Tibial nerve (tissue), 4 donors: ENCODE results near the gene AFG3L2. TPM values are rescaled to one million over a fixed set of nuclear protein-coding genes. Genes with fewer than 3 reads are reported as not detected.

Source experiments
- DNase-seq, 2 donors: peaks; one replicate each; pipeline ENCODE4 v3.0.0-alpha.2; 2019; ENCODE audit warnings: low spot score in 2 of 2
- H3K27ac ChIP-seq, 4 donors: fragments of 200-600 bp; sonication (generic) in 3 of 4; one replicate each; pipeline ENCODE4 v1.5.1; 2017 to 2019; ENCODE audit warnings: mild to moderate bottlenecking in 1 of 4
- H3K27me3 ChIP-seq, 2 donors: fragments of 200-600 bp; sonication (generic) in 1 of 2; one replicate each; pipeline versions ENCODE4 v1.5.1 to v1.6.0; 2017 to 2019
- H3K36me3 ChIP-seq, 3 donors: fragments of 200-600 bp; sonication (generic); one replicate each; pipeline ENCODE4 v1.5.1; 2018 to 2019
- H3K4me1 ChIP-seq, 4 donors: fragments of 200-600 bp; sonication (generic) in 3 of 4; one replicate each; pipeline ENCODE4 v1.5.1; 2017 to 2019
- H3K4me3 ChIP-seq, 4 donors: fragments of 200-600 bp; sonication (generic) in 3 of 4; one replicate each; pipeline ENCODE4 v1.5.1; 2017 to 2019; ENCODE audit warnings: mild to moderate bottlenecking in 1 of 4, moderate library complexity in 1 of 4
- H3K9me3 ChIP-seq, 4 donors: fragments of 200-600 bp; sonication (generic) in 3 of 4; one replicate each; pipeline ENCODE4 v1.5.1; 2017 to 2019
- EP300 ChIP-seq, 2 donors: sonication (generic); formaldehyde crosslinking; IDR thresholded peaks; one replicate each; pipeline ENCODE4 v1.6.1; 2017; ENCODE audit warnings: antibody characterized with exemption in 2 of 2, mild to moderate bottlenecking in 1 of 2
- POLR2A ChIP-seq, 2 donors: fragments of 450-650 bp; IDR thresholded peaks; one replicate each; pipeline ENCODE4 v1.6.1; 2017; ENCODE audit warnings: antibody characterized with exemption in 2 of 2, mild to moderate bottlenecking in 2 of 2, moderate library complexity in 2 of 2
- WGBS, 2 donors: methylation state at CpG; one replicate each; pipeline ENCODE4 v1.1.5; 2018; 5-methylcytosine and 5-hydroxymethylcytosine counted together
- total RNA-seq, 4 donors: library from RNA; depleted of rRNA; stranded (reverse); fragments of >200 nt; gene quantifications; one replicate each; pipeline ENCODE4 v1.1.0, GENCODE V29; 2016
- TF ChIP-seq, protein P1 (sequence below), 5 experiments: fragments of 200-600 bp in 3 of 5; fragments of 450-650 bp in 2 of 5; sonication (generic) in 3 of 5; IDR thresholded peaks; one replicate each; pipeline ENCODE4 v1.5.1; 2016 to 2019; ENCODE audit warnings: antibody characterized with exemption in 5 of 5, mild to moderate bottlenecking in 3 of 5, moderate library complexity in 2 of 5

Gene AFG3L2
- total RNA-seq, 4 donors from 2014 or later, result 35.7 to 54.8 (median 42.5) TPM

DNA sequence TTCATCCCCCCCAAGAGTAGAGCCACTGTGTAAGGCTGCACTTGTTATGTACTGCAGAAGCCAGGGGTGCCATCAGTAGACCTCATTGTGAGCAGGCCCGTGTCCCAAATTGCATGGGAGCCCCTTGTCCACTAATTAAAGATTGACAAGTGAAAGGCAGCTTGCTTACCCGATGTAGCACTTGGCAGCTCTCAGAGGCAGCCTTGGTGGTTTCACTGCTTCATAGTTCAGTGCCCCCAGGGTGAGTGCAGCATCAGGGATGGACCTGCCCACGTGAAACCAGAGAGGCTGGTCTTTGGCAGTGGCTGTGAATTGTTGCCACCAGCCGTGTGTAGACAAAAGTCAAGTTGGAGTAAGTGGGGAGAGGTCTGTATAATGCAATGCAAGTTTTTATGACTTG is 55.7 kb downstream of the AFG3L2 start:
- TF ChIP-seq POLR2A (IDR thresholded peaks at IDR 0.05) (no peak), EP300 (IDR thresholded peaks at IDR 0.05) (no peak)
- TF ChIP-seq, protein P1, sequence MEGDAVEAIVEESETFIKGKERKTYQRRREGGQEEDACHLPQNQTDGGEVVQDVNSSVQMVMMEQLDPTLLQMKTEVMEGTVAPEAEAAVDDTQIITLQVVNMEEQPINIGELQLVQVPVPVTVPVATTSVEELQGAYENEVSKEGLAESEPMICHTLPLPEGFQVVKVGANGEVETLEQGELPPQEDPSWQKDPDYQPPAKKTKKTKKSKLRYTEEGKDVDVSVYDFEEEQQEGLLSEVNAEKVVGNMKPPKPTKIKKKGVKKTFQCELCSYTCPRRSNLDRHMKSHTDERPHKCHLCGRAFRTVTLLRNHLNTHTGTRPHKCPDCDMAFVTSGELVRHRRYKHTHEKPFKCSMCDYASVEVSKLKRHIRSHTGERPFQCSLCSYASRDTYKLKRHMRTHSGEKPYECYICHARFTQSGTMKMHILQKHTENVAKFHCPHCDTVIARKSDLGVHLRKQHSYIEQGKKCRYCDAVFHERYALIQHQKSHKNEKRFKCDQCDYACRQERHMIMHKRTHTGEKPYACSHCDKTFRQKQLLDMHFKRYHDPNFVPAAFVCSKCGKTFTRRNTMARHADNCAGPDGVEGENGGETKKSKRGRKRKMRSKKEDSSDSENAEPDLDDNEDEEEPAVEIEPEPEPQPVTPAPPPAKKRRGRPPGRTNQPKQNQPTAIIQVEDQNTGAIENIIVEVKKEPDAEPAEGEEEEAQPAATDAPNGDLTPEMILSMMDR (IDR thresholded peaks at IDR 0.05), result no peak
- Histone ChIP-seq H3K27me3 (no peaks in the 10 kb centered on the region), H3K4me1 (peaks cover 0 to 42% (median 9%) of the 10 kb centered on the region in 4 donors), H3K27ac (peak overlapping the region in 1 of 4 donors; percentile 28), H3K4me3 (no peak overlapping the region), H3K36me3 (peaks cover 2 to 73% (median 12%) of the 10 kb centered on the region in 3 donors), H3K9me3 (no peaks in the 10 kb centered on the region)
- 42 to 53% methylated on average over 4 of the region's 4 CpGs for WGBS, 2 donors
- no peak for DNase-seq

DNA sequence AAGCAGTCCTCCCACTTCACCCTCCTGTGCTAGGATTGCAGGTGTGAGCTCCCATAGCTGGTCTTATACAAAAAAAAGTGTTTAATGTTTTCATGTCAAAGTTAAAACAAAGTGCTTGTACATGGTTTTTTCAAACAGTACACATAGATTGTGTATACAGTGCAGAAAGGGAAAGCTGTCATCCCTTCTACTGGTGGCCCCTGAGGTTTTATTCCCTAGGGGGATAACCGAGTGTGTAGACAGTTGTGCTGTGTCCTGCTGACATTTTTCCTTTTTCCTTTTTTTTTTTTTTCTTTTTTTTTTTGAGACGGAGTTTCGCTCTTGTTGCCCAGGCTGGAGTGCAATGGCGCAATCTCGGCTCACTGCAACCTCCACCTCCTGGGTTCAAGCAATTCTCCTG is 58.2 kb downstream of the AFG3L2 start:
- H3K9me3 ChIP-seq, result no peaks in the 10 kb centered on the region
- TF ChIP-seq, protein P1 (IDR thresholded peaks at IDR 0.05), result no peak
- TF ChIP-seq EP300 (IDR thresholded peaks at IDR 0.05), result no peak
- TF ChIP-seq POLR2A (IDR thresholded peaks at IDR 0.05), result no peak
- no peak for DNase-seq
- 74 to 80% methylated on average over 5 of the region's 5 CpGs for WGBS, 2 donors
- H3K4me1 ChIP-seq, result peaks cover 0 to 67% (median 11%) of the 10 kb centered on the region in 4 donors
- H3K27me3 ChIP-seq, result no peaks in the 10 kb centered on the region
- H3K27ac ChIP-seq, result peak overlapping the region in 1 of 4 donors; percentile 26
- no peak overlapping the region for H3K4me3 ChIP-seq
- peaks cover 0 to 63% (median 0%) of the 10 kb centered on the region in 3 donors for H3K36me3 ChIP-seq

DNA sequence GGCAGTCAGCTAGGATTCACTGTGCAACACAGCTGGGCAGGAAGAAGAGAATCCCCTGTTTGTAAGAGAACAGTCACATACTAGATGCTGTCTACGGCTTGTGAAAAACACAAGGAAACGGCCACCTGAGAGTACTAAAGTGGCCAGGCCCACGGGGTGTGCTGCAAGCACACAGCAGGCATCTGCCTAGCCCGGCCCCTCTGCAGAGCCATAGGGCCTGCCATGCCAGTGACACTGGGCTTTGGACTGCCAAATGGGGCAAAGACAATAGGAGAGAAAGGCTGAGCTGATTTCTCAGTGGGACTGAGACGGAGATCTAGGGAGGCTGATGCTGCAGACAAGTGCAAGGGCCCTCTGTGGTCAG is 58.7 kb downstream of the AFG3L2 start:
- no peak for DNase-seq
- no peaks in the 10 kb centered on the region for H3K27me3 ChIP-seq
- no peaks in the 10 kb centered on the region for H3K9me3 ChIP-seq
- no peak overlapping the region for H3K4me3 ChIP-seq
- TF ChIP-seq, protein P1 (IDR thresholded peaks at IDR 0.05), result no peak
- TF ChIP-seq EP300 (IDR thresholded peaks at IDR 0.05) (no peak), POLR2A (IDR thresholded peaks at IDR 0.05) (no peak)
- peaks cover 0 to 72% (median 11%) of the 10 kb centered on the region in 4 donors for H3K4me1 ChIP-seq
- peaks cover 0 to 63% (median under 1%) of the 10 kb centered on the region in 3 donors for H3K36me3 ChIP-seq
- peak overlapping the region in 1 of 4 donors; percentile 26 for H3K27ac ChIP-seq
- 26 to 34% methylated on average over 5 of the region's 5 CpGs for WGBS, 2 donors

DNA sequence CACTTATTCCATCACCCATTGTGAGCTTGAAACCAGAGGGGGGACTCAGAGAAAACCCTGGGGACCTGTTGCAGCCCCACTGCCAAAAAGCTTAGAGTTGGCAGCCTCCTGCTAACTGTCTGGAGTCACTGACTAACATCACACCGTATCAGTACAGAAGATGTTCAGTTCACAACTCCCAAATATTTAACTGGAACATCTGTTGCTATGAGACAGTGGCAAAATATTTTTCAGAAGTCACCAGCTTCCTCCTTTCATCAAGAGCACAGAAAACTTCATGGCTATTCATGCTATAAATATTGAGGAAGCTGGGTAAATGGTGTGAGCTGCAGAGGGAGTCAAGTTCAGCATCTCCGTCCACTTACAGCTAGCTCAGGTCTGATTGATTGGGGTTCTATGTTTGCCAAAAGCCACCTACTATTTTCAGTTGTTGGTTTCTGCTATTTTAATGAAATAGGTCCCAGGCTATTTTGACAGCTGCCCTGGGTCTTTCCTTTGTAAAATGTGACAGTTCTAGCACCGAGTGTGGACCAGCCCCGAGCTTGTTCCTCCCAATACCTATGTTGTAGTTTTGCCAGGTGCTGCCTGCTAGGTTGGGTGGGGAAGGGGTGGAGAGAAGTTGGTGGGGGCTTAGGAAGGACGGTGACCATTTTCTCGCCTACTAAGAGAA is 59.2 kb downstream of the AFG3L2 start:
- H3K4me3 ChIP-seq, result no peak overlapping the region

DNA sequence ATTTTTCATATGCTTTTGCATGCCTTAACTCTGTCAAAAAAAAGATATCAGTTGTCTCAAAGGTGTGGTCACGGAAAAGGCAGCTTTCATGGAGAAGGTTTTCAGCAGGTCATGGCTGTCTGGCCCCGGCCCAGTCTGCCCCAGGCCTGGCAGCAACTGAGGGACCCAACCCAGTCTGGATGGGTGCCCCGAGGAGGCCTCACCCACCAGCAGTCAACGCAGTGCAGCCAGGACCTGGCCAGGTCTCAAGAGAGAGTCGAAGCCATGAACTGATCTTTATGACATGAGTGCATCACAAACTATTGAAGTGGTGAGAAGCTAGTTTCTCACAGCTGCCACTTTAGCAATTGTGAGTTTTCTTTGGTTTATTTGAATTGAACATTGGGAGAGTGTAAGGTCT is 61.1 kb downstream of the AFG3L2 start:
- H3K9me3 ChIP-seq, result peaks cover 0 to 8% (median 4%) of the 10 kb centered on the region in 4 donors
- peaks cover 0 to 66% (median 9%) of the 10 kb centered on the region in 4 donors for H3K4me1 ChIP-seq
- peak overlapping the region in 2 of 4 donors; percentile 62 to 69 for H3K27ac ChIP-seq
- H3K27me3 ChIP-seq, result no peaks in the 10 kb centered on the region
- TF ChIP-seq, protein P1 (IDR thresholded peaks at IDR 0.05), result no peak
- TF ChIP-seq EP300 (IDR thresholded peaks at IDR 0.05), result no peak
- no peak overlapping the region for H3K4me3 ChIP-seq
- peaks cover 0 to 66% (median 6%) of the 10 kb centered on the region in 3 donors for H3K36me3 ChIP-seq
- no peak for DNase-seq
- 52 to 71% methylated on average over 5 of the region's 5 CpGs for WGBS, 2 donors

More for the DNA sequence above, 59.2 kb downstream of the AFG3L2 start:
- peak overlapping the region in 2 of 4 donors; percentile 42 to 47 for H3K27ac ChIP-seq
- 46 to 62% methylated on average over 6 of the region's 6 CpGs for WGBS, 2 donors
- TF ChIP-seq POLR2A (IDR thresholded peaks at IDR 0.05), result no peak
- no peak for TF ChIP-seq EP300 (IDR thresholded peaks at IDR 0.05)
- TF ChIP-seq, protein P1 (IDR thresholded peaks at IDR 0.05), result no peak
- H3K4me1 ChIP-seq, result peaks cover 0 to 75% (median 11%) of the 10 kb centered on the region in 4 donors
- DNase-seq, result no peak
- peaks cover 0 to 63% (median 2%) of the 10 kb centered on the region in 3 donors for H3K36me3 ChIP-seq
- H3K27me3 ChIP-seq, result no peaks in the 10 kb centered on the region
- no peaks in the 10 kb centered on the region for H3K9me3 ChIP-seq
